Natural killer cell treated with Interleukin-12 subunit alpha and Interleukin-12 subunit beta and Interleukin-15 and Interleukin-18, amount 100 ng/mL, for 72 hours (primary cell): ENCODE data around the gene TRIM14. TPM values are rescaled to one million over a fixed set of nuclear protein-coding genes. Genes with fewer than 3 reads are reported as not detected.
"Not testable (repeated sequence)": the region's sequence is repeated elsewhere in the genome, so short reads cannot be mapped to it uniquely, and the experiment has no call there.

Experiments used
- ATAC-seq, 2 donors: fragments of 150-1000 bp; cut with Tn5 transposase in 1 of 2; sonication (Bioruptor Pico), chemical (Tn5 transposase) in 1 of 2; 2 replicates each; pipeline ENCODE4 v1.10.0; 2021
- DNase-seq: peaks from one replicate; pipeline ENCODE4 v3.0.0; 2022; ENCODE audit warnings: low spot score
- H3K27ac Mint-ChIP-seq, 2 donors: 1 replicate in 1 of 2; 2 replicates in 1 of 2; pipeline ENCODE4 v1.8.0; 2022; ENCODE audit warnings: mixed read lengths in 2 of 2, mild to moderate bottlenecking in 1 of 2, moderate library complexity in 1 of 2
- H3K27me3 Mint-ChIP-seq, 2 donors: 1 replicate in 1 of 2; 2 replicates in 1 of 2; pipeline ENCODE4 v1.8.0; 2022; ENCODE audit warnings: mixed read lengths in 2 of 2
- H3K36me3 Mint-ChIP-seq: one replicate; pipeline ENCODE4 v1.8.0; 2022; ENCODE audit warnings: mixed read lengths
- H3K4me1 Mint-ChIP-seq, 2 donors: 1 replicate in 1 of 2; 2 replicates in 1 of 2; pipeline ENCODE4 v1.8.0; 2022; ENCODE audit warnings: low read depth in 2 of 2, mixed read lengths in 2 of 2, mild to moderate bottlenecking in 1 of 2
- H3K4me3 Mint-ChIP-seq: one replicate; pipeline ENCODE4 v1.8.0; 2022; ENCODE audit warnings: mixed read lengths
- H3K9me3 Mint-ChIP-seq: 2 replicates; pipeline ENCODE4 v1.8.0; 2022; ENCODE audit warnings: mixed read lengths
- total RNA-seq, 2 donors: library from RNA; stranded (reverse); gene quantifications; one replicate each; pipeline ENCODE4 v1.2.3, GENCODE V29; 2022

TRIM14 gene
- total RNA-seq, 2 donors from 2014 or later, result 29.4 to 49.0 TPM

GRCh38 chr9:98094316-98094715 lies 24.7 kb downstream of the TRIM14 start:
- H3K36me3 Mint-ChIP-seq, result peaks cover 20% of the 10 kb centered on the region
- ATAC-seq, result no peak
- H3K27ac Mint-ChIP-seq, result peak overlapping the region; percentile 57 to 72
- H3K9me3 Mint-ChIP-seq, result no peaks in the 10 kb centered on the region
- H3K4me1 Mint-ChIP-seq, result peaks cover 34 to 35% of the 10 kb centered on the region in 2 donors
- no peaks in the 10 kb centered on the region for H3K27me3 Mint-ChIP-seq
- DNase-seq, result no peak
- no peak overlapping the region for H3K4me3 Mint-ChIP-seq

GRCh38 chr9:98092613-98092931 lies 26.4 kb downstream of the TRIM14 start:
- DNase-seq (no peak), ATAC-seq (no peak)
- H3K27ac Mint-ChIP-seq, result peak overlapping the region in 1 of 2 donors; percentile 52
- H3K4me3 Mint-ChIP-seq, result no peak overlapping the region
- no peaks in the 10 kb centered on the region for H3K9me3 Mint-ChIP-seq
- H3K27me3 Mint-ChIP-seq, result no peaks in the 10 kb centered on the region
- peaks cover 24% of the 10 kb centered on the region for H3K36me3 Mint-ChIP-seq
- H3K4me1 Mint-ChIP-seq, result peaks cover 27 to 29% of the 10 kb centered on the region in 2 donors

- no peaks in the 10 kb centered on the region for H3K27me3 Mint-ChIP-seq
- DNase-seq (no peak), ATAC-seq (no peak)
- H3K36me3 Mint-ChIP-seq, result peaks cover 21% of the 10 kb centered on the region
- H3K4me1 Mint-ChIP-seq, result peaks cover 24 to 25% of the 10 kb centered on the region in 2 donors
- H3K4me3 Mint-ChIP-seq, result no peak overlapping the region
- H3K9me3 Mint-ChIP-seq, result no peaks in the 10 kb centered on the region
- no peak overlapping the region for H3K27ac Mint-ChIP-seq
Measured at GRCh38 chr9:98091735-98092612, 27.0 kb downstream of the TRIM14 start.

GRCh38 chr9:98090674-98091073 lies 28.3 kb downstream of the TRIM14 start:
- not testable (repeated sequence) for H3K27ac Mint-ChIP-seq, H3K4me3 Mint-ChIP-seq, H3K27me3 Mint-ChIP-seq, DNase-seq, ATAC-seq, H3K9me3 Mint-ChIP-seq
- H3K36me3 Mint-ChIP-seq, result peaks cover 28% of the 10 kb centered on the region
- H3K4me1 Mint-ChIP-seq, result peaks cover 26 to 27% of the 10 kb centered on the region in 2 donors

- Mint-ChIP-seq H3K36me3 (peaks cover 27% of the 10 kb centered on the region), H3K27ac (peak overlapping the region; percentile 26 to 66), H3K9me3 (no peaks in the 10 kb centered on the region), H3K4me3 (peak overlapping the region; percentile 34), H3K27me3 (no peaks in the 10 kb centered on the region), H3K4me1 (peaks cover 18 to 21% of the 10 kb centered on the region in 2 donors)
- DNase-seq, result peak; percentile 71
- ATAC-seq, result peak; percentile 73 to 90
Measured at GRCh38 chr9:98087420-98088354, 31.3 kb downstream of the TRIM14 start.

GRCh38 chr9:98086461-98086860 lies 32.6 kb downstream of the TRIM14 start:
- Mint-ChIP-seq H3K36me3 (peaks cover 24% of the 10 kb centered on the region), H3K27me3 (no peaks in the 10 kb centered on the region), H3K4me1 (peaks cover 25% of the 10 kb centered on the region in 2 donors), H3K9me3 (no peaks in the 10 kb centered on the region), H3K4me3 (peak overlapping the region; percentile 34), H3K27ac (peak overlapping the region; percentile 33 to 66)
- ATAC-seq (no peak), DNase-seq (no peak)

- DNase-seq (no peak), ATAC-seq (no peak)
- H3K27me3 Mint-ChIP-seq, result no peaks in the 10 kb centered on the region
- H3K36me3 Mint-ChIP-seq, result peaks cover 24% of the 10 kb centered on the region
- peak overlapping the region; percentile 33 to 66 for H3K27ac Mint-ChIP-seq
- H3K4me3 Mint-ChIP-seq, result no peak overlapping the region
- H3K4me1 Mint-ChIP-seq, result peaks cover 29% of the 10 kb centered on the region in 2 donors
- no peaks in the 10 kb centered on the region for H3K9me3 Mint-ChIP-seq
Measured at GRCh38 chr9:98085944-98086343, 33.1 kb downstream of the TRIM14 start.

GRCh38 chr9:98085058-98085457 lies 34.0 kb downstream of the TRIM14 start:
- H3K27ac Mint-ChIP-seq, result peak overlapping the region in 1 of 2 donors; percentile 4
- no peaks in the 10 kb centered on the region for H3K27me3 Mint-ChIP-seq
- no peak overlapping the region for H3K4me3 Mint-ChIP-seq
- ATAC-seq (no peak), DNase-seq (no peak)
- peaks cover 22% of the 10 kb centered on the region for H3K36me3 Mint-ChIP-seq
- H3K9me3 Mint-ChIP-seq, result no peaks in the 10 kb centered on the region
- peaks cover 27 to 29% of the 10 kb centered on the region in 2 donors for H3K4me1 Mint-ChIP-seq

GRCh38 chr9:98084396-98084795 lies 34.6 kb downstream of the TRIM14 start:
- H3K27me3 Mint-ChIP-seq, result no peaks in the 10 kb centered on the region
- H3K27ac Mint-ChIP-seq, result no peak overlapping the region
- DNase-seq, result no peak
- no peaks in the 10 kb centered on the region for H3K9me3 Mint-ChIP-seq
- peaks cover 22 to 24% of the 10 kb centered on the region in 2 donors for H3K4me1 Mint-ChIP-seq
- H3K36me3 Mint-ChIP-seq, result peaks cover 20% of the 10 kb centered on the region
- no peak overlapping the region for H3K4me3 Mint-ChIP-seq
- ATAC-seq, result no peak

GRCh38 chr9:98083566-98084183 lies 35.3 kb downstream of the TRIM14 start:
- no peak overlapping the region for H3K4me3 Mint-ChIP-seq
- no peak for DNase-seq
- no peaks in the 10 kb centered on the region for H3K27me3 Mint-ChIP-seq
- peaks cover 23% of the 10 kb centered on the region for H3K36me3 Mint-ChIP-seq
- H3K9me3 Mint-ChIP-seq, result no peaks in the 10 kb centered on the region
- peaks cover 22 to 23% of the 10 kb centered on the region in 2 donors for H3K4me1 Mint-ChIP-seq
- peak overlapping the region; percentile 4 to 15 for H3K27ac Mint-ChIP-seq
- ATAC-seq, result no peak

GRCh38 chr9:98083061-98083501 lies 35.9 kb downstream of the TRIM14 start:
- H3K27me3 Mint-ChIP-seq, result no peaks in the 10 kb centered on the region
- peaks cover 21% of the 10 kb centered on the region for H3K36me3 Mint-ChIP-seq
- DNase-seq, result no peak
- ATAC-seq, result no peak
- no peak overlapping the region for H3K4me3 Mint-ChIP-seq
- peaks cover 22 to 24% of the 10 kb centered on the region in 2 donors for H3K4me1 Mint-ChIP-seq
- H3K27ac Mint-ChIP-seq, result peak overlapping the region in 1 of 2 donors; percentile 15
- H3K9me3 Mint-ChIP-seq, result no peaks in the 10 kb centered on the region

GRCh38 chr9:98081477-98082219 lies 37.4 kb downstream of the TRIM14 start:
- Mint-ChIP-seq H3K36me3 (peaks cover 21% of the 10 kb centered on the region), H3K4me3 (peak overlapping the region; percentile 12), H3K4me1 (peaks cover 16 to 20% of the 10 kb centered on the region in 2 donors), H3K9me3 (no peaks in the 10 kb centered on the region), H3K27ac (peak overlapping the region; percentile 15 to 75), H3K27me3 (no peaks in the 10 kb centered on the region)
- DNase-seq, result peak; percentile 62
- ATAC-seq, result peak; percentile 80 to 84

GRCh38 chr9:98080780-98081179 lies 38.2 kb downstream of the TRIM14 start:
- H3K36me3 Mint-ChIP-seq, result peaks cover 17% of the 10 kb centered on the region
- H3K27me3 Mint-ChIP-seq, result no peaks in the 10 kb centered on the region
- H3K4me3 Mint-ChIP-seq, result no peak overlapping the region
- H3K9me3 Mint-ChIP-seq, result no peaks in the 10 kb centered on the region
- peaks cover 12 to 15% of the 10 kb centered on the region in 2 donors for H3K4me1 Mint-ChIP-seq
- DNase-seq (no peak), ATAC-seq (no peak)
- H3K27ac Mint-ChIP-seq, result peak overlapping the region; percentile 15 to 75
